KOPT-K1 (cell line): ENCODE data around the gene LHFPL3.

Source experiments
- H3K27ac ChIP-seq: fragments of 200-600 bp; sonication (generic); 2 replicates; pipeline ENCODE4 v1.5.1; 2016; ENCODE audit warnings: antibody characterized with exemption, mild to moderate bottlenecking, low read depth, low read length; ENCODE audit not compliant: poor library complexity, severe bottlenecking
- H3K36me3 ChIP-seq: fragments of 200-600 bp; sonication (generic); 2 replicates; pipeline ENCODE4 v1.5.1; 2017; ENCODE audit warnings: antibody characterized with exemption, mild to moderate bottlenecking, low read length, moderate library complexity; ENCODE audit not compliant: insufficient read depth
- H3K9me3 ChIP-seq: fragments of 200-600 bp; sonication (generic); 2 replicates; pipeline ENCODE4 v1.5.1; 2017; ENCODE audit warnings: antibody characterized with exemption, low read length, mild to moderate bottlenecking; ENCODE audit not compliant: insufficient read depth, poor library complexity, severe bottlenecking

LHFPL3 gene

DNA sequence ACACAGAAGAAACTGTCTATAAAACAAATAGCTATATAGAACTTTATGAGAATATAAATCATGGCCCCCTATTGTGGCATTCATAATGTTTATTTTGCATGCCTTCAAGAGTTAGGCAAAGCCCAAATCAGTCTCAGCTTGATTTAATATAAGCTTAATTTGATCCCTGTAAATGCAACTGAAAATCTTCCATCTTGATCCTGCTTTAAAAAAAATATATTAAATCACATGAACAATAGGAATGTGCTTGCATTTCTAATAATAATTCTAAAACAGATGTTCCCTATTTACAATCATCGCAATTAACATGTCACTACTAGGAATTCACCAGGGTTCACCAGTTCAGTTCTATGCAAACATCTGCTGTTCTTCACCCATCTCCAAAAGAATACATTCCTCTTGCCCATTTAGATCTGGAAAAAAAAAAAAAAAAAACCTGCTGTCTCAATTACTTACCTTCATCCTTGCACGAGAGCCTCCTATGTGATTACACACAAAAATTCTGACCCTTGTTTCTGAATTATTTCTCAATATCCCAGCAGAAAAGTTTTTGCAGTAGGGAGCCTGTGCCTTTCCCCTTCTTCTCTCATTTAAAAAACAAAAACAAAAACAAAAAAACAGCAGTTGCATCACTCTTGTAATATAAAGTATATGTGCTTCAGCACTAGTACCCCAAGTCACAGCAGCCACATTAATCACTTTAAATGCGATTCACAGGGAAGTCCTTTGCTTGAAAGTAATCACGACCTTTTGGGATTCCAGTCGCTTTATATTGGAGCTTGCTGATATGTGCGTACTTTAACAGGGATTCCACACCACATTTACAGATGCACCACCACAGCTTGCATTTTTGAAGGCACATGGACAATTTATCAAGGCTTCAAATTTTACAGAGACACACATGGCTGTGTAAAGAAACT lies 490.8 kb downstream of the LHFPL3 start:
- no peak overlapping the region for H3K27ac ChIP-seq
- H3K36me3 ChIP-seq: no peaks in the 10 kb centered on the region
- no peaks in the 10 kb centered on the region for H3K9me3 ChIP-seq

DNA sequence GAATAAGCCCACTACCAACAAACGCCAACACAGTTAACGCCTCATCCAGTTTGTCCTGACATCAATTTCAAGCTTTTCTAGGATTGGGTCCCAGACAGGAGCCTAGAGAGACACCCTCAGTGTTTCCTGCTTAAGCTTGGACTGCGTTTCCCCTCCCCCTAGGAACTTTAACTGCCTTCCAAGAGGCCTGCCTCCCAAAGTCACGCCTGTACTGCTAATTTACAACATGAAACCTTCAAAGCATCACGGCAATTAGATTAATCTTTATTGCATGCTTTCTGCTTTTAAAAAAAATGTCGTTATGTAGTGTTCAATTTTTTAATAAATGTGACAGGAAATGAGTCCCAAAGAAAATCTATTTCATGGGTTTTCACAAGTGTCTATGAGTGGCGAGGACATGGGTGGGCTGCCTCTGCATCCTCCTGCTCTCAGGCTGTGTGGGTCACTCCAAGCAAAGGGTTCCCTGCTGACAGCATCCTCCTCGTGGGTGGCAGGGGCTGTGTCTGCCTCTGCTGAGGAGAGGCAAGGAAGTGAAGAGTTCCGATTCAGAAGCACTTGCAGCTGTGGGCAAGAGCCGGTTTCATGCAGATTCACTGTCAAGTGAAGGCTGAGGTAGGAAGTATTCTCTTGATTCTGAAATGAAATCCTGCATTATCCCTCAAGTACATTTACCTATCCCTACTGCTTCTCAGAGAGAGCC lies 492.6 kb downstream of the LHFPL3 start:
- no peaks in the 10 kb centered on the region for H3K9me3 ChIP-seq
- no peak overlapping the region for H3K27ac ChIP-seq
- no peaks in the 10 kb centered on the region for H3K36me3 ChIP-seq

DNA sequence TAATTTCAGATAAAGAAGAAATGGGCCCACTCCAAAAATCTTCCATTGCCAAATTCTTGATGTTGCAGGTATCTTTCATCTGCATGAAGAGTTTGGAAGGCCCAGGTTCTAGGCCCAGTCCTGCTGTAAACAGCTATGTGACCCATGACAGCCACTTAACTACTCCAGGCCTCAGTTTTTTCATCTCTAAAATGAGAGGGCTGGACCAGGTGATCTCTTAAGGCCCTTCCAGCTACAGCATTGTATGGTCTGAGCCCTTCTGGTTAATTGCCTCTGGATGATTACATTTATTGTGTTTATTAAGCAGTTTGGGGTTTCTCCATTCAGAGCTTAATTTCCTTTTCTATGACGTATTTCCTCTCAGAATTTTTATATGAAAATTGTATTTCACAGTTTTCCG lies 494.8 kb downstream of the LHFPL3 start:
- Histone ChIP-seq H3K9me3 (no peaks in the 10 kb centered on the region), H3K36me3 (no peaks in the 10 kb centered on the region), H3K27ac (no peak overlapping the region)

DNA sequence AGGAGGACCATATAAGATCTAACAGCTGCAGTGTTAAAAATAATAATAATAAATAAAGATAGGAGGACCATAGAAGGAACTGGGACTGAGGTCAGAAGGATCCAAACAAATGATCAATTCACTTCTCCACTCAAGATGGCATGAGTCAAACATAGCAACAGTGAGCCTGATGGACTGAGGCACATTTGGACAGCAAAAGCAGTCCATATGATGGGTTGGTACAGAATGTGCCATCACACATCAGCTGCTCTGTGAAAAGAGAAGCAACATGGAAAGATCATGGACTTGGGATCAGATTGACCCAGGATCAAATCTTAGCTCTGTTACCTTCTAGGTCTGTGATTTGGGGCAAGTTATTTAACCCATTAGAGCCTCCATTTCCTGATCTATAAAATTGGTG lies 496.7 kb downstream of the LHFPL3 start:
- Histone ChIP-seq H3K36me3 (no peaks in the 10 kb centered on the region), H3K9me3 (no peaks in the 10 kb centered on the region), H3K27ac (no peak overlapping the region)

DNA sequence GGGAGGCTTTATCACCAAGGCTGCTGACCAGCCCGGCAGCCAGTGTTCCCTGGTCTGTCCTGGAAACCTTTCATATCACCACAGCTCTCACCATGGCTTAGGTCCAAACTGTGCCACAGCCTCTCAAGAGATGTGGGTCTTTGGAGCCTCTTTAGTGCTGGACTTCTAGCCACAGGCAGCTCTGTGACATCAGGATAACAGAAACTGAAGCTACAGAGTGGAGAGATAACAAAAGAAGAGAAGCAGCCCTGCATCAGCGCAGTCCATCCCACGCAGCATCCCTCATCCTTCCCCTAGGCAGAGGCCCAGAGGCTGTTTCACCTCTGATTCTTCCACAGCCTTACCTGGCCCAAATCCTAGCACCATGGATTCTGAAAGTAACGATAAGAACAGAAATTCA lies 497.7 kb downstream of the LHFPL3 start:
- Histone ChIP-seq H3K27ac (no peak overlapping the region), H3K9me3 (no peaks in the 10 kb centered on the region), H3K36me3 (no peaks in the 10 kb centered on the region)

DNA sequence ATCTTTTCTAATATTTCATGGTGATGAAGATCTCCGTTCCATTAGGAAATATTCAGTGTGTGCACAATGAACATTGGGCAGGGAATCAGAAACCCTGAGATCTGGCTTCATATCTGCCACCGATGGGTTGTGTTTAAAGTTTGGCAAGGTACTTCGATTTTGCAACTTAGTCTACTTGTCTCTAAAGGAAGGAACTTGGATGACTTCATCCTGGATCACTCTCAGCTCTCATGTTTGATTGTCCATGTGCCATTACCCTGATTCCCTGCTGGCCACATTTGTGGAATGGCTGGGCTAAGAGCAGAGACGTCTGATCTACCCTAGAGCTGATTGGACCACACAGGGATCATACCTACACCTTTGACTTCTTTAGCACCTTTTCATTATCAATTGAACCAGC lies 508.6 kb downstream of the LHFPL3 start:
- no peak overlapping the region for H3K27ac ChIP-seq
- no peaks in the 10 kb centered on the region for H3K9me3 ChIP-seq

DNA sequence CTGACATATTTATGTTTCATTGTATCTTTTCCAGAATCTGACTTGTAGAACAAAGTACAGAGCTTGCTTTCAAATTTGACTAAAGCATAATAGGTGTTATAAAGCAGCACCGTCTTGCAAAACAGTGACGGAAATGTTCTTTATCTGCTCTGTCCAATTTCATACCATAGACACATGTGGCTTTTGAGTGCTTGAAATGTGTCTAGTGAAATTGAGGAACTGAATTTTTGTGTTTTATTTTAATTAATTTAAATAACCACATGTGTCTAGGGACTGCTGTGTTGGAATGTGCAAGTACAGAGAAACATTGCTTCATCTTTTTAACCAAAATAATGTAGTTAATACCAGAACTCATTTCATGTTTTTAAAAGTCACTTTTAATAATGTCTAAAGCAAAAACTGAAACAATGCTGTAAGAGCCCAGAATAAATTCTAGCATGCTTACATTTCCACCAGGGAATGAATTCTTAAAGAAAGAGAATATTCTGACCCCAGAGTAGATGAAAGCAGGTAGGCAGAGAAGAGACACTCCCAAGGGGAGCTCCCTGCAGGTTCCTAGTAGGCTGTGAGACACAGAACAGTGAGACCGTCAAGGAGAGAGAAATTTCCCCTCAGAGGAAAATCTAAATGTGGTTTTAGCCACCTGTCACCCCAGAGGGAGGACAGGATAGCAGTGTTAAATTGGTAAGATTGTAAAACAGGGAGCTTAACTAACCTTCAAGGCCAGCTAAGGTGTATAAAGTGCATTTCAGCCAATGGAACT lies 510.3 kb downstream of the LHFPL3 start:
- Histone ChIP-seq H3K9me3 (no peaks in the 10 kb centered on the region), H3K27ac (no peak overlapping the region), H3K36me3 (no peaks in the 10 kb centered on the region)

More for the DNA sequence above, 508.6 kb downstream of the LHFPL3 start:
- no peaks in the 10 kb centered on the region for H3K36me3 ChIP-seq

DNA sequence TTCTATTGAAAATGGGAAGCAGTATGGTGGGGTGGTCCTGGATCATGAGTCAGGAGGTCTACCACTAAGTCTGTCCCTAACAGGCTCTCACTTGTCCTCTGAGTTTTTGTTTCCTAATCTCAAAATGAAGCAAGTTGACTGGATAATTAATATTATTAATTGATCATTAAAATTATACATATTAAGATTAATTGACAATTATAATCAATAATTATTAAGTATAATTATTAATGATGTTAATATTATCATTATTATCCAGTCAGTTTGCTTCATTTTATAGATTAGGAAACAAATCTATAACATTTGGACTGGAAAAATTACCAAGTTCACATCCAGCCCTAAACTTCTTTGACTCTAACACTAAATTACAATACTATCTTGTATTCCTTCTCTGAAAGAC lies 511.4 kb downstream of the LHFPL3 start:
- H3K9me3 ChIP-seq: no peaks in the 10 kb centered on the region
- H3K27ac ChIP-seq: no peak overlapping the region
- H3K36me3 ChIP-seq: no peaks in the 10 kb centered on the region

DNA sequence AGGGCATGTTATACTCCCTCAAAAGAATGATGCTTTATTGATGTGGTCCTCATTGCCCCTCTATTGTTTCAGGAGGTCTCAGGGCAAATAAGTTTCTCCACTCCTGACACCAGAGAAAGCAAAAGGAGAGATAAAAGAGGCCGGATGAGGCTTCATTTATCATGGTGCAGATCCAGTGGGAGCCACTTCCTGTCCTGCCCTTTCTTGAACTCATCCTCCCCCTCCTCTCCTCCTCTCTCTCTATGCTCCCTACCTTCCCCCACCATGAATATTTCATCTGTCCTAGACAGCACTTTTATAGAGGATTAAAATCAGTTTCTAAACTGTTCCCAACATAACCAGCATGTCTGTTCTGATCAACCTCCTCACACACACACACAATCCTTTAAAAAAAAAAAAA lies 513.4 kb downstream of the LHFPL3 start:
- no peaks in the 10 kb centered on the region for H3K9me3 ChIP-seq
- no peaks in the 10 kb centered on the region for H3K36me3 ChIP-seq
- H3K27ac ChIP-seq: no peak overlapping the region

DNA sequence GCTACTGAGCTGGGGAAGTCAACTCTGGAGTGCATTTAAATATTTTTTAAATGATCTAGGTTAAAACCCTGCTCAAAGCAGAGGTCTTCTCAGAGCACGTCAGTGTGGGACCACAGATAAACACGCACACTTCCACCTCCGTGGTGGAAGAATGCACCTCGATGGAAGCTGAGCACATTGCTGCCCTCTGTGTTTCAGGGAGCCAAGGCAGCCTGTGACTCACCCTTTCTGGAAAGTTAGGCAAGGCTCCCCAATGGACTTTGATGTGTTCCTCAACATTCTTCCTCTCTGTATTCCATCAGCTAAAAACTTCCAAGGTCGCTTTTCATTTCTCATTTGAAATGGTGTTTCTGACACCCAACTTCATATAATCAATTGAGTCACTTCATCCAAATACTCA lies 514.8 kb downstream of the LHFPL3 start:
- no peak overlapping the region for H3K27ac ChIP-seq
- no peaks in the 10 kb centered on the region for H3K9me3 ChIP-seq
- no peaks in the 10 kb centered on the region for H3K36me3 ChIP-seq

DNA sequence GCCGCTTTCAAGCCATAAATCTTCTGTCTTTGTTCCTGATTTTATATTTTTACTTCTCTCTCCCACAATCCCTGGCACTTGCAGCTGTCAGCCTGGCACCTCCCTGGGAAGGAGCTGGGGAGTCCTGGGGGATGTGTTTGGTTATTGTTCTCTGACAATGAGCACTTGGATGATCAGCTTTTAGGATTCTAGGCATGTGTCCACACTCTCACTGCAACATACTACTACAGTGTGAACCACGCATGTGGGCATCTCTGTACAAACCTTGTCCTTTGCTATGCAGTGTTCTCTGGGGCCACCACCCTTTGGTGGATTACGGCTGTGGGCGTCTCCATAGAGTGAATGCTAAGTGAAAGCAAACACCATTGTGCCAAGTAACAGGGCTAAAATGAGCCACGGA lies 517.2 kb downstream of the LHFPL3 start:
- no peaks in the 10 kb centered on the region for H3K9me3 ChIP-seq
- no peak overlapping the region for H3K27ac ChIP-seq
- no peaks in the 10 kb centered on the region for H3K36me3 ChIP-seq

DNA sequence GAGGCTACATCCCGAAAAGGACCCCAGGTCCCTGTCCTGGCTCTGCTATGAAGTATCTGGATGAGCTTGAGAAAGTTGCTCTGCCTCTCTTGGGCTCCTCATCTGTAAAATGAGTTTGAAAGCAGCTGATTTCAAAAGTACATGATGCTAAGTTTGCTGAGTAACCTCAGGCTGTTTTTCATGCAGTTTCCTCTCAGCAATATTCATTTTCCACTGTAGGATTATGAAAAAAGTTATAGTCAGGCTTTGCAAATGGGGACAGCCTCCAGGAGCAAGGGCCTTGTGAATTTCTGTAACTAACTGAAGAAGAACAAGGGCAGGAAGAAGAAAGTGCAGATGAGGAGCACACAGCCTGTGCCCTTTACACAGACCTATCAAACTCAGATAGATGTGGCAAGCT lies 518.3 kb downstream of the LHFPL3 start:
- no peak overlapping the region for H3K27ac ChIP-seq
- H3K36me3 ChIP-seq: no peaks in the 10 kb centered on the region
- H3K9me3 ChIP-seq: no peaks in the 10 kb centered on the region

DNA sequence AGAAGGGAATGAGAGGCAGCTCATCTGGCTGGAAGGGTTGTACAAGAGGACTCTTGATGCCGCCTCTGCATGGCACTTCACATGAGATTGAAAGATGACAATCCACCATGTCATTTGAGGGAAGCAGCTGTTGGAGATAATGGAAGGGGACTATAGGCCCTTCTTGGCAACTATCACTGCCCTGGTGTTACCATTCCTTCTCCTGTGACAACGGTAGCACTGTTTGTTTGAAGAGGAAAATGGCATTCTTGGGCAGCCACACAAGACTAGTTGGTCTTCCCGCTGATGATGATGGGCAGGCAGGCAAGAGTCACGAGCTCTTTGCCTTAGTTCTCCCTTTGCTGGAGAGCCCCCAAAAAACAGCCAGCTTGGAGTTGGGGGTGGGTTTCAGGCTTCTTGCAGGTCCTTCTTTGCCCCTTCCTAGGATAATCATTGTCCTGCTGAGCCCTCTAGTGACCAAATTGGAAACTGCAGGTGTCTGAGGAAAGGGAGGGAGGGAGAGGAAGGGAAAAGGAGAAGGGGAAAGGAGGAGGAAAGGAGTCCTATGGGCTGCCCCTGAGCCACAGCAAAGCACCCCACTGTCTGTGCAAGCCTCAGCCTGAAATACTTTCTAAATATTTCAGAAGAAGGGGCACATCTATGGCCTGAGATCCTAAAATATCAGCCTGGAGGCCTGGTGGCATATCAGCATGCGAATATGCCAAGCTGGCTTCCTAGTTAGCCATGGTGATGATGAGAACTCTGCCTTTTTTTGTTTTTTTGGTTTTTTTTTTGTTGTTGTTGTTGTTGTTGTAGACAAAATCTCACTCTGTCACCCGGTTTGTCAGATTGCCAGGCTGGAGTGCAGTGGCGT lies 520.0 kb downstream of the LHFPL3 start:
- no peaks in the 10 kb centered on the region for H3K9me3 ChIP-seq
- no peak overlapping the region for H3K27ac ChIP-seq
- no peaks in the 10 kb centered on the region for H3K36me3 ChIP-seq

DNA sequence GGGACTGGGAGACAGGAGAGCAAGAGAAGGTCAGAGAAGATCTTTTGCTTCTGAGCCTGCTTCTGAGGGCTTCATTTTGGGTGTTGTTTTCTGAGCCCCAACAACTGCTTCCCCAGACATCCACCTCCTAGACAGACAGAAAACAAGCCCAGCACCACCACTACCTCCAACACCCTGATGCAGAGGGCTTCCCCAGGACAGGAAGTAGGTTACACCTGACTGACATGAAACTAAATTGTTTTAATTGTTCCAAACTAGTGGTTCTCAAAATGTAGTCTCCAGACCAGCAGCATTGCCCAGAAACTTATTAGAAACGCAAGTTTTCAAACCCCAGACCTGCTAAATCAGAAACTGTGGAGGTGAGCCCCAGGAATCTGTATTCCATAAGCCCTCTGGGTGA lies 522.0 kb downstream of the LHFPL3 start:
- no peaks in the 10 kb centered on the region for H3K9me3 ChIP-seq
- H3K36me3 ChIP-seq: no peaks in the 10 kb centered on the region
- no peak overlapping the region for H3K27ac ChIP-seq
